Stimulated activated CD4-positive, alpha-beta T cell treated with anti-CD3 and anti-CD28 coated beads, Interleukin-2, amount 100 ng/mL, for 48 hours (primary cell): Measurements from ENCODE around the gene MARCHF6.
"Not testable (repeated sequence)": the region's sequence is repeated elsewhere in the genome, so short reads cannot be mapped to it uniquely, and the experiment has no call there.

Experiments
- DNase-seq, 2 donors: peaks; one replicate each; pipeline ENCODE4 v3.0.0-alpha.2; 2020

The MARCHF6 gene, protein sequence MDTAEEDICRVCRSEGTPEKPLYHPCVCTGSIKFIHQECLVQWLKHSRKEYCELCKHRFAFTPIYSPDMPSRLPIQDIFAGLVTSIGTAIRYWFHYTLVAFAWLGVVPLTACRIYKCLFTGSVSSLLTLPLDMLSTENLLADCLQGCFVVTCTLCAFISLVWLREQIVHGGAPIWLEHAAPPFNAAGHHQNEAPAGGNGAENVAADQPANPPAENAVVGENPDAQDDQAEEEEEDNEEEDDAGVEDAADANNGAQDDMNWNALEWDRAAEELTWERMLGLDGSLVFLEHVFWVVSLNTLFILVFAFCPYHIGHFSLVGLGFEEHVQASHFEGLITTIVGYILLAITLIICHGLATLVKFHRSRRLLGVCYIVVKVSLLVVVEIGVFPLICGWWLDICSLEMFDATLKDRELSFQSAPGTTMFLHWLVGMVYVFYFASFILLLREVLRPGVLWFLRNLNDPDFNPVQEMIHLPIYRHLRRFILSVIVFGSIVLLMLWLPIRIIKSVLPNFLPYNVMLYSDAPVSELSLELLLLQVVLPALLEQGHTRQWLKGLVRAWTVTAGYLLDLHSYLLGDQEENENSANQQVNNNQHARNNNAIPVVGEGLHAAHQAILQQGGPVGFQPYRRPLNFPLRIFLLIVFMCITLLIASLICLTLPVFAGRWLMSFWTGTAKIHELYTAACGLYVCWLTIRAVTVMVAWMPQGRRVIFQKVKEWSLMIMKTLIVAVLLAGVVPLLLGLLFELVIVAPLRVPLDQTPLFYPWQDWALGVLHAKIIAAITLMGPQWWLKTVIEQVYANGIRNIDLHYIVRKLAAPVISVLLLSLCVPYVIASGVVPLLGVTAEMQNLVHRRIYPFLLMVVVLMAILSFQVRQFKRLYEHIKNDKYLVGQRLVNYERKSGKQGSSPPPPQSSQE

DNA sequence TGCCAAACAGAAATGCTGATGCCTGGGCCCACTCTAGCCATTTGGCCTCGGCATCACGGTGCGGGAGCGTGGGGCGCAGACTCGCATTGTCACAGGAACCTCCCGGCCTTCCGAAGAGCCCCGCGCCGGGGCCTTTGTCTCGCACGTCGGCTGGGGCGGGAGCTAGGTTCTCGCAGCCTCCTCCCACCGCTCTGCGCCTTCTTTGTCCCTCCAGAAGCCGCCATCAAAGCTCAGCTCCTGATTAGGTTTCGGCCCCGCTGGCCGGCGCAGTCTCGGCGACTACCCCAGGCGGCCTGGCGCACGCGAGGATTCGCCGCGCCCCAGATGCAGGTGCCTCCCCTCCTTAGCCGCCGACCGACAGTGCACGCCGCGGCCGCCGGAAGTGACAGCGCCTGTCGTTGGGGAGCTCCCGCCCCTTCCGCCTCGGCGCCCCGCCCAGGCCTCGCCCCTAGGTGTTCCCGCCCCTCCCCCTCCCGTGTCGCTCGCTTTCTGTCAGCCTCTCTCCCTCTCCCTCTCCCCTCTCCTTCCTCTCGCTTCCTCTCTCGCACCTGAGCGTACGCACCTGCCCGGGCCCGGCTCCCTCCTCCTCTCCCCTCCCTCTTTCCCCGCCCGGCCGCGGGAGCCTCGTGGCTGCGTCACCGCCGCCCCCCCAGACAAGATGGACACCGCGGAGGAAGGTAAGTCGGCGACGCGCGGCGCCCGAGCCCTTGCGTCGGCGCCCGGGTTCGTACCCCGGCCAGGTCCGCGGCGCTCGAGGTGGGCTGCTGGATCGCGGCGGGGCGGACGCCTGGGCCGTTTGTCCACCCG is at the start of gene MARCHF6:
MARCHF6 (plus strand) TSS at position 455 of the 807 bp plus-strand sequence; CDS start at position 659, 204 bp downstream.
- DNase-seq: peak; percentile 93 to 95

DNA sequence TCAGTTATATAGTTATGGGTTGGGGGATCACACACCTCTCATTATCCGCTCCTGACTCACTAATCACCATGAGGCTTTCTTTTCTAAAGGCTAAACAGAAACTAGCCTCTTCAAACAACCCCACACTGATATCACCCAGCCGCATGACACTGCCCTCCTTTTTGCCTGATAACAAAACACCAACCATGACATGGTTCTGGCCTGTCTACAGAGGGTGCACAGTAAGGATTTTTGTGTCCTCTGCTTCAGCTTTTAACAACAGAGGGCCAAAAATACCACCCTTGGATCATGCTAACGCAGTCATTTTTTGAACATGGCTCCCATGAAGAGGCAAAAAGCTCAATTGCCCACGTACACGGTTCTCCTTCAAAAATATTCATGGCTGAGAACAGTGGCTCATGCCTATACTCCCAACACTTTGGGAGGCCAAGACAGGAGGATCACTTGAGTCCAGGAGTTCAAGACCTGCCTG is 49.8 kb upstream of the MARCHF6 start:
- DNase-seq: no peak

DNA sequence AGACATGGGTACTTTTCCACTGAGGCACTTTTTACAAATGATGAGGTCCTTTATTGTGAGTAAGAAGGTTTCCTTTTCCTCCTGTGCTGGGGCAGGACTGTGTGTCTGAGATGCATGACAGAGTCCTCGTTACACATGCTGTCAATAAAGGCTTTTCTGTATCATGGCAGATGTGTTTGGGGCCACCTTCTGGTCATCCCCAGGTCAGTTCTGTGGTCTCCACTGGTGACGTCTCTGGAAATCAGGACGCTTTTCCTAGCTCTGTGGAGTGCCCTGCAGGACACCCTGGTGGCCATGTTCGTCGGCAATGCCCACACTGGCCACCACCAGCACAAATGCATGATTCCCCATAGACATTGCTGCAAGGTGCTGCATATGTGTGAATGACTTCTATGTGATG is 48.6 kb upstream of the MARCHF6 start:
- no peak for DNase-seq

DNA sequence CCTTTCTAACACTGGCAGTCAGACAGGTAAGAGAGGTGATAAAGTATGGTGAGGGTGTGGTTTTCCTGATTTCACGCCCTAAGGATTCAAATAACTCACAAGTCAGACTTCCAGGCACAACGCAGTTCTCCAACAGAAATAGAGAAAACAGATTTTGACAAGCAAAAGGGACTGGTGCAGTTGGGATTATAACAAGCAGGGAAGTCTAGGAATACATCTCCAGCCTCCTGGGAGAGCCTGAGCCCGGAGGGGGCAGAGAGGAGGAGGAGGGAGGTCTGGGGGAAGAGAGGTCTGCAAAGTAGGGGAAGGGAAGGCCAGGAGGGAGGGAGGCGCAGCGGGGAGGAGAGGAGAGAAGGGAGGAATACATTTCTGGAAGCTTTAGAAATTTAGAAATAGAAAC is 47.4 kb upstream of the MARCHF6 start:
- no peak for DNase-seq

DNA sequence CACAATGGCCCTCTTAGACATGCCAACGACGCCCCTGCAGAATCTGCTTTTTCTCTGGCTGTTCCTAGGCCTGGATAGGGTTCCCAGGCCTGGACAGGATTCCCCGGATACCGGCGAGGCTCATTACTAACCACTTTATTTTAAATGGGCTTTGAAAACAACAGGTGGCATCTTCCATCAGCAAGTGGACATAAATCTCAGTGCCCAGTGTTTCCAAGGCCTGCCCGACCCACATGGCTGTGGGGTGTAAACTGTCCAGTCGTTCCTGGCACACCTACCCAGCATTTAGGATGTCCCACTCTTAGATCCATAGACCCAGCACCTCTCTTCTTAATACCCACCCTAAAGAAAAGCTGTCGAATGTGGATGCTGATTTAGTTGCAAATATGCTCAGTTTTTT is 46.7 kb upstream of the MARCHF6 start:
- DNase-seq: no peak

DNA sequence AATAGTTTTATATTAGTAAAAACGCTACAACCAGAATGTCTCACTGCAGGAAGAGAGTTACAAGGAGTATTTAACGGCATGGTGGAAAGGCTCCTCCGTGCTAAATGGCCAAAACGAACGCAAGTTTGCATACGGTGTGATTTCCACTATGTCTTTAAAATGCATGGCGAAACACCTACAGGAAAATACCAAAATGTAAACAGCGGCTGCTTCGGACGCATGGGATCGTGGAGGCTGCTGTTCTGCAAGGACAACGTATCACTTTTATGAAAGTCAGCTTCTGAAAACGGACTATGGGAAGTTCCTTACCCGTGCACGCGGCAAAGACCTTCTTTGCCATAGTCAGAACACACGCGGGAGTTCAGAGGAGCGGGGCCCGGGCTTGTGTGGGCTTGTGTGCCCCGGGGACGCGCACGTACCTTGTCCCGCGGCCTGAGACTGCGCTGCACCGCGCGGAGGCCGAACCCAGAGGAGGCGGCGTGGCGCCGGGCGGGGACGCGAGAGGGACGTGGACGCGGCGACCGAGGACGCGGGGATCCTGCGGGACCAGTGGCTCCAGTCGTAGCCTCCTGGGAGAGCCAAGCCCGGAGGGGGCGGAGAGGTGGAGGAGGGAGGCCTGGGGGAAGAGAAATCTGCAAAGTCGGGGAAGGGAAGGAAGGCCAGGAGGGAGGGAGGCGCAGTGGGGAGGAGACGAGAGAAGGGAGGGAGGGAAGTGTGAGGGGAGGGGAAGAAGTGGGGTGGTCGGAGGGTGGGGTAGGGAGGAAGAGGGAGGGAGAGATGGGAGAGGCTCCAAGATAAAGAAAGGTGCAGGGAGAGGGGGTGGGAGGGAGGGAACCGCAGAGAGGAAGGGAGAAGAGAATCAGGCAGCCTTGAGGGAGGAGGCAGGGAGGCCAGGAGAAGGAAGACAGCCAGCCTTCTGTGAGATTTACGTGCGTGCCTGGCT is 46.0 kb upstream of the MARCHF6 start, which contains the start of gene CMBL:
CMBL (minus strand) TSS at position 697 of the 943 bp plus-strand sequence. CDS start 17,140 bp downstream, outside the sequence.
- DNase-seq: peak; percentile 9 to 23

DNA sequence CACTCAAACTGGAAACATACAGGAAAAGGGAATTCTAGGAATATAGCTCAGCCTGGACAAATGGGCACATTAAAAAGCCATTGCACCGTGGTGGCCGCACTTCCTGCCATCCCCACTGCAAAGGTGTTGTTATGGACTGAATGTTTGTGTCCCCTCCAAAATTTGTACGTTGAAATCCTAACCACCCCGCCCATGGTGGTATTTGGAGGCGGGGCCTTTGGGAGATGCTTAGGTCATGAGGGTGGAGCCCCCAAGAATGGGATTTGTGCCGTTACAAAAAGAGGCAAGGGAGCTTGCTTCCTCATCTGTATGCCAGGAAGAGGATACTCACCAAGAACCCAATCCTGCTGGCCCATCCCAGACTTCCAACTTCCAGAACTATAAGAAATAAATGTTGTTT is 44.7 kb upstream of the MARCHF6 start:
- DNase-seq: no peak

DNA sequence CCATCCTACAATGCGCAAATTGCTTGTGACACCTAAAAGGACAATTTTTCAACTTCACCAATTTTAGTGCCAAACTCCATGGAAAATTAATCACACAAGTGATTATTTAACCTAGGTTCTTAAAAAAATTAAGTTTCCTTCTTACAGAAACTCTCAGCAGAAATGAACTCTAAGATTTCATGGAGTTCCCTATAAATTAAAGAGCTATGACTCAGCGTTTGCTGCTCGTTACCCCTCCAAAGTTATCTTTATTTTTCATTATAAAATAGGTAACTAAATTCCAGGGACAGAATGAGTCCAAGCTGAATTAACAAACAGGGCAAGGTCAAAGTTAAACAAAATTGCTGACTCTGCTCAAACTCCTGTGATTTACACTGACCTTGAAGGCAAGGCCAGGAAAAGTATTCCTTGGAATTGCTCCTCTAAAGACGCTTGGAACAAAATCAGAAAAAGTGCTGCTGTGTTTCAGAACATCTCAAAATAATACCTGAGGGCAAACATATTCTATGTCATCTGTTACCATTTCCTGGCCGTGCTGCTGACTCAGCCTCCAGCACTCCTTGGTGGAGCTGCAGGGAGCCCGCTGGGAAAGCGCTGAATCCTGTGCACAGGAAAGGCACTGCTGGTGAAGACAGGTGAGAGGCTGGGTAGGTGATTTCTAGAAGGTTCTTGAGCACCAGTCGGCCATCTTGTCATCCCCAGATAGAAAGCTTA is 43.3 kb upstream of the MARCHF6 start:
- no peak for DNase-seq

DNA sequence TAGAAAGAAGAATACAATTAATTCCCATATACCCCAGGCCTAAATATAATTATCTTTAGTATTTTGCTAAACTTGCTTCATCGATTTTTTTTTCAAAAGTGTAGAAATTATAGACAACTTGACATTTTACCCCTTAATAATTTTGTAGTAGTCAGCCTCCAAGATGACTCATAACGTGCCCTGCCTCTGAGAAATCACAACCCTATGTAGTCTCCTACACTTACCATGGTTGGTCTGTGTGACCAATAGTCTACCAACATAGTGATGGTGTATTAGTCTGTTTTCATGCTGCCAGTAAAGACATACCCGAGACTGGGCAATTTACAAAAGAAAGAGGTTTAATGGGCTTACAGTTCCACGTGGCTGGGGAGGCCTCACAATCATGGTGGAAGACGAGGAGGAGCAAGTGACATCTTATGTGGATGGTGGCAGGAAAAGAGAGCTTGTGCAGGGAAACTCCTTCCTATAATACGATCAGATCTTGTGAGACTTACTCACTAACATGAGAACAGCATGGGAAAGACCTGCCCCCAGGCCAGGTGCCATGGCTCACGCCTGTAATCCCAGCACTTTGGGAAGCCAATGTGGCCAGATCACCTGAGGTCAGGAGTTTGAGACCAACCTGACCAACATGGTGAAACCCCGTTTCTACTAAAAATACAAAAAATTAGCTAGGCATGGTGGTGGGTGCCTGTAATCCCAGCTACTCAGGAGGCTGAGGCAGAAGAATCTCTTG is 42.5 kb upstream of the MARCHF6 start:
- not testable (repeated sequence) for DNase-seq

DNA sequence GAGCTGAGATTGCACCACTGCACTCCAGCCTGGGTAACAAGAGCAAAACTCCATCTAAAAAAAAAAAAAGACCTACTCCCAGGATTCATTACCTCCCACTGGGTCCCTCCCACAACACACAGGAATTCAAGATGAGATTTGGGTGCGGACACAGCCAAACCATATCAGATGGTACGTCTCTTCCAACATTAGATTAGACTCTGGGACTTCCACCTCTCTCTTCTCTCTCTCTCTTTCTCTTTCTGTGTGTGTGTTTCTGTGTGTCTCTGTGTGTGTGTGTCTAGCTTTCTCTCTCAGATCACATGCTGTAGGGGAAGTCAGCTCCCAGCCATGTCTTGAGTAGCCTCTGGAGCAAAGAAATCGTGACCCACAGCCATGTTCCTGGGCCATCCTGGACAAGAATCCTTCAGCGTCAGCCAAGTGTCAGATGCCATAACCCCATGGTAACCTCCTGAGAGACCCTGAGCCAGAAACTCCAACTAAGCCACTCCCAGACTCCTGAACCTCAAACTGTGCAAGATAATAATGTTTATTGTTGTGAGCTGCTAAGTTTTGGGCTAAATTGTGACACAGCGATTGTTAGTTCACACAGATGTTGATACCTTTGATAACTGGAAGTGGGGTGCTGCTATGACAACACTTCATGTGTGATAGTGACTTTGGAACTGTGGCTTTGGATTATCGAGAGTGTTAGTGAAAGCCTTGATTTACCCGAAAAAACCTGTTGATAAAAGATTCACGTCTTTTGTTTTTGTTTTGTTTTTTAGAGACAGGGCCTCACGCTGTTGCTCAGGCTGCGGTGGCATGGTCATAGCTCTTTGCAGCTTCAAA is 41.7 kb upstream of the MARCHF6 start:
- DNase-seq: no peak

DNA sequence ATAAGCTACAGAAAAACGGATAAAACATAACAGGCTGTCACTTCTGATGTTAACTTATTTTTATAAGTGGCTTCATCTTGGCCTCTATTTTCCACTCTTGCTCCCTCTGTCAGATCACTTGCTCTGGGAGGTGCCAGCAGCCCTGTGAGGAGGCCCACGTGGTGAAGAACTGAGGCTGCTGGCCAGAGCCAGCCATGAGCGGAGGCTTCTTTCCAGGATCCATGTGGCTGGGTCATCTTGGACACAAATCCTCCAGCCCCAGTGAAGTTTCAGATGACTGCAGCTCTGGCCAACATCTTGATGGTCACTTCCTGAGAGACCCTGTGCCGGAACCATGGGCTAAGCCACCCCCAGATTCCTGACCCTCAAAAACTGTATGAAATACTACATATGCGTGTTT is 38.3 kb upstream of the MARCHF6 start:
- no peak for DNase-seq

DNA sequence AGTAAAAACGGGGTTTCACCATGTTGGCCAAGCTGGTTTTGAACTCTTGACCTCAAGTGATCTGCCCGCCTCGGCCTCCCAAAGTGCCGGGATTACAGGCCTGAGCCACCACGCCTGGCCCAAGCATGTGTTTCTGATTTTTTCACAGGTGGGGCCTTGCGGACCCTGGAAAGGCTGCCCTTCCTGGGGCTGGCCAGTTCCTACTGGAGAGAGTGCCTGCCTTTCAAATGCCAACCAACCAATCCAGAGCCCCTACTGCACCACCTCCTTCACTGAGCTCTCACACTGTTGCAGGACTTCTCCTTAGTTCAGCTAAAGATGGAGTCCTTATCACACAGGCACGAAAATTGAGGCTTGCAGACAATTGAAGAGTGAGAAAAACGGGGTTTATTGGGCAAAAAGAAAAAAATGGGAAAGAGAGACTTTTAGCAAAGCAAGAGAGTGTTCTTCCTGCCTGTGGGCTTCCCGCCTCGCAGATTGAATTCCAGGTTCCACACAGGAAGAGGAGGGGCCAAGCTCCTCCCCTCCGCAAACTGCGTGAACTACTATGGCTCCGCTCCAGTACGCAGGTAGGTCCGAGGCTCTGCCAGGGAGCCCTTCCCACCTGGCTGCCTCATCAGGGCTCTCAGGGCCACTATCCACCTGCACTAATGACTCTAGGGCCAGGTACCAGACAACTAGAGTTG is 37.5 kb upstream of the MARCHF6 start:
- no peak for DNase-seq

DNA sequence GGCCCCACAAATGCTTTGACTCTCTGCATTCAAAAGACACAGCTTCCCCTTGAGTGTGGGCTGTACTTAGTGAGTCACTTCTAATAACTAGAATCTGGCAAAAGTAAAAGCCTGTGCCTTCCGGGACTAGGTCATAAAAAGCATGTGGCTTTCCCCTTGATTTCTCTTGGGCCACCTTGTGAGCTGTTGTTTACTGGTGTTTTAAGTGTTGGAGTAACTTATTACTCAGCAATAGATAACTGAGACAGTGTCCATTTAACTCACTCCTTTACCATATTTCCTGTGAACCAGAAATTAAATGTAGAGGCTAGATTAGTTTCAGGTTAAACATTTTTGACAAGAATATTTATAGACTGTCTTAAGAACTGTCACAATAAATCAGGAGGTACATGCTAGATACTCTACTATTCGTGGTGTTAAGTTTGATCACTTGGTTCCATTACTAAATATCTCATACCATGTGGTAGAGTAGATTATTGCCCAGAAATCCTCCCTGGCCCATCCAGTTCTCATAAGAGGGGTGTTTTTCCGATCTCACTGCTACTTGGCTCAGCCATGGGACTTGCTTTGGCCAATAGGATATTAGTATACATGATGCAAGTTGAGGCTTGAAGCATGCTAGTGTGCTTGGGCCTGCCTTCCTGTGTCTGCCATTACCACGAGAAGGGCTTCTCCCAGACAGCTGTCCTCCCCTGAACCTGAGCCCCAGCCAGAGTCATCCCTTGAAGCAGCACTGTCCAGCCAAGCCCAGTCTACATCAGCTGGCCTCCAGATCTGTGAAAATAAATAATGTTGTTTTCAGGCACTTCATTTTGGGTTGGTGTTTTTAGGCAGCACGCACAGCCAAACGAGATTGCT is 35.4 kb upstream of the MARCHF6 start:
- no peak for DNase-seq

DNA sequence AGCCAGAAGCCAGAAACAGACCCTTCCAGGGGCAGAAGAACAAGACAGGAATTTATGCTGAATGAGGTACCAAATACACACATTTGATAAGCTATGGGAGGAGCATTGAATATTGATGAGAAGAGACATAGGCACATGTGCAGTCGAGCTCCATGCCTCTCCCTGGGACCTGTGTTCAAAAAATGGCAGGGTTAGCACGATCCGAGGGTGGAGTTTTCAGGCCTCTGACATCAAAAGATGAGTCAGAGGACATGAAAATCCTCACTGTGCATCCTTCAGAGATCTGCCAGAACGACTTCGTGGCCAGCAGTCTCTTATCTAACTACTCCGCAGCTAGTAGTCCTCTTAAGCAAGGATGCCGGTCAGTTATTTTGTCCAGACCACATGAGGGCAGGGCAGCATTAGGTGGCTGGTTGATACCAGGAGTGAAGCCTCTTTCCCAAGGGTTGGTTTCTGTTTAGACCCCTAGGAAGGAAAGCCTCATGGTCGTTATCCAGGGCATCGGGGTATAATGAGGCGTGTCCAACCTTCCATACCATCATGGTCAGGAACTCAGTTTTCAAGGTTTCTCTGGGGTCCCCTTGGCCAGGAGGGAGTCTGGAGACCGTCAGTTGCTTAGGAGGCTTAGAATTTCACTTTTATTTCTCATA is 34.2 kb upstream of the MARCHF6 start:
- DNase-seq: no peak

DNA sequence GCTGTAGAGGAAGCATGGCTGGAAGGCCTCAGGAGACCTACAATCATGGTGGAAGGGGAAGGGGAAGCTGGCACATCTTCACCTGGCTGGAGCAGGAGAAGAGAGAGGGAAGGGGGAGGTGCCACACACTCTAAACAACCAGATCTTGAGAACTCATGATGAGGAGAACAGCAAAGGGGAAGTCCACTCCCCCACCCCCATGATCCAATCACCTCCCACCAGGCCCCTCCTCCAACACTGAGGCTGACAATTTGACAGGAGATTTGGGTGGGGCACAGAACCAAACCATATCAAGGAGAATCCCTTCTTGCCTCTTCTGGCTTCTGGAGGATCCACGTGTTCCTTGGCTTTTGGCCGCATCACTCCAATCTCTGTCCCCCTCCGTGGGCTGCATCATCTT is 32.7 kb upstream of the MARCHF6 start:
- no peak for DNase-seq

DNA sequence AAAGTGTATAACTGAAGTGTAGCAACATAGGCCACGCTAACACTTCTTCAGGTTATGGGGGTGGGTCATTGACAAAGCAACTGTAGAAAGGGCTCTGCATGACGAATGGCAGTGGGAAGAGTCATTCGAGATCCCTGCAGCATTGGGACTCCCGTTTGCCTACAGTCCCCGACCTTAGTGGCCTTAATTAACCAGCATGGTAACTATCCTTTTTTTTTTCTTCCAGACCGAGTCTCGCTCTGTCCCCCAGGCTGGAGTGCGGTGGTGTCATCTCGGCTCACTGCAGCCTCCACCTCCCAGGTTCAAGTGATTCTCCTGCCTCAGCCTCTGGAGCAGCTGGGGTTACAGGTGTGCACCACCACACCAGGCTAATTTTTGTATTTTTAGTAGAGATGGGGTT is 31.6 kb upstream of the MARCHF6 start:
- no peak for DNase-seq
